Measurements from ENCODE around the gene SLC4A4.

The SLC4A4 gene

GRCh38 chr4:71497078-71497477, 158.3 kb downstream of the SLC4A4 start:
- Histone ChIP-seq H3K4me1 (no peaks in the 10 kb centered on the region), H4K20me1 (no peaks in the 10 kb centered on the region), H3K27ac (no peak overlapping the region), H3K36me3 (no peaks in the 10 kb centered on the region), H3K9ac (no peak overlapping the region), H3K4me3 (no peak overlapping the region), H3K27me3 (no peaks in the 10 kb centered on the region), H3K4me2 (no peak overlapping the region), H3K9me3 (replicated peaks in 1 of 11) (no peaks in the 10 kb centered on the region)
- TF ChIP-seq Cebpa-rat (IDR thresholded peaks at IDR 0.05), result no peak

GRCh38 chr4:71498002-71498401, 159.2 kb downstream of the SLC4A4 start:
- H3K4me1 ChIP-seq, result no peaks in the 10 kb centered on the region
- no peak for TF ChIP-seq Cebpa-rat (IDR thresholded peaks at IDR 0.05)
- no peaks in the 10 kb centered on the region for H3K9me3 ChIP-seq (replicated peaks in 1 of 11)
- H4K20me1 ChIP-seq, result no peaks in the 10 kb centered on the region
- H3K36me3 ChIP-seq, result no peaks in the 10 kb centered on the region
- no peak overlapping the region for H3K4me2 ChIP-seq
- no peak overlapping the region for H3K9ac ChIP-seq
- no peak overlapping the region for H3K4me3 ChIP-seq
- no peaks in the 10 kb centered on the region for H3K27me3 ChIP-seq
- H3K27ac ChIP-seq, result no peak overlapping the region

GRCh38 chr4:71498625-71499024, 159.8 kb downstream of the SLC4A4 start:
- Histone ChIP-seq H3K4me3 (no peak overlapping the region), H3K4me2 (no peak overlapping the region), H3K27ac (no peak overlapping the region), H3K27me3 (no peaks in the 10 kb centered on the region), H3K9me3 (replicated peaks in 1 of 11) (no peaks in the 10 kb centered on the region), H3K36me3 (no peaks in the 10 kb centered on the region), H3K4me1 (no peaks in the 10 kb centered on the region), H3K9ac (no peak overlapping the region), H4K20me1 (no peaks in the 10 kb centered on the region)
- no peak for TF ChIP-seq Cebpa-rat (IDR thresholded peaks at IDR 0.05)

- Histone ChIP-seq H3K27me3 (no peaks in the 10 kb centered on the region), H3K4me2 (no peak overlapping the region), H3K4me1 (no peaks in the 10 kb centered on the region), H3K36me3 (no peaks in the 10 kb centered on the region), H3K4me3 (no peak overlapping the region), H3K9ac (no peak overlapping the region), H3K27ac (no peak overlapping the region), H3K9me3 (replicated peaks in 1 of 11) (peaks cover 0 to 4% (median 0%) of the 10 kb centered on the region in 11 experiments; a peak in 2 of 22 replicates), H4K20me1 (no peaks in the 10 kb centered on the region)
- TF ChIP-seq Cebpa-rat (IDR thresholded peaks at IDR 0.05), result no peak
These were observed 163.2 kb downstream of the SLC4A4 start for GRCh38 chr4:71501992-71502391.

GRCh38 chr4:71518283-71518989, 179.6 kb downstream of the SLC4A4 start:
- Histone ChIP-seq H3K27me3 (no peaks in the 10 kb centered on the region), H3K36me3 (no peaks in the 10 kb centered on the region), H3K9me3 (replicated peaks in 1 of 11) (peaks cover 0 to 5% (median 0%) of the 10 kb centered on the region in 11 experiments; a peak in 4 of 22 replicates), H3K9ac (no peak overlapping the region), H3K4me2 (no peak overlapping the region), H3K4me3 (no peak overlapping the region), H3K4me1 (no peaks in the 10 kb centered on the region), H4K20me1 (no peaks in the 10 kb centered on the region), H3K27ac (no peak overlapping the region)
- TF ChIP-seq Cebpa-rat (IDR thresholded peaks at IDR 0.05), result no peak

GRCh38 chr4:71520308-71520707, 181.5 kb downstream of the SLC4A4 start:
- H3K36me3 ChIP-seq, result no peaks in the 10 kb centered on the region
- H3K9me3 ChIP-seq (replicated peaks in 1 of 11), result peaks cover 0 to 5% (median 0%) of the 10 kb centered on the region in 11 experiments; a peak in 4 of 22 replicates
- no peak overlapping the region for H3K27ac ChIP-seq
- TF ChIP-seq Cebpa-rat (IDR thresholded peaks at IDR 0.05), result no peak
- H3K4me2 ChIP-seq, result no peak overlapping the region
- no peaks in the 10 kb centered on the region for H4K20me1 ChIP-seq
- no peak overlapping the region for H3K9ac ChIP-seq
- no peaks in the 10 kb centered on the region for H3K4me1 ChIP-seq
- H3K27me3 ChIP-seq, result no peaks in the 10 kb centered on the region
- H3K4me3 ChIP-seq, result no peak overlapping the region

- Histone ChIP-seq H3K4me1 (no peaks in the 10 kb centered on the region), H3K27ac (no peak overlapping the region), H3K4me3 (no peak overlapping the region), H3K36me3 (no peaks in the 10 kb centered on the region), H3K27me3 (no peaks in the 10 kb centered on the region), H3K4me2 (no peak overlapping the region), H3K9me3 (replicated peaks in 1 of 11) (peaks cover 0 to 5% (median 0%) of the 10 kb centered on the region in 11 experiments; a peak in 4 of 22 replicates), H4K20me1 (no peaks in the 10 kb centered on the region), H3K9ac (no peak overlapping the region)
- no peak for TF ChIP-seq Cebpa-rat (IDR thresholded peaks at IDR 0.05)
These were observed 182.0 kb downstream of the SLC4A4 start for GRCh38 chr4:71520850-71521249.

- no peaks in the 10 kb centered on the region for H3K36me3 ChIP-seq
- no peak overlapping the region for H3K4me2 ChIP-seq
- no peaks in the 10 kb centered on the region for H3K27me3 ChIP-seq
- H3K9ac ChIP-seq, result no peak overlapping the region
- no peak overlapping the region for H3K4me3 ChIP-seq
- H3K4me1 ChIP-seq, result no peaks in the 10 kb centered on the region
- H3K9me3 ChIP-seq (replicated peaks in 1 of 11), result no peaks in the 10 kb centered on the region
- TF ChIP-seq Cebpa-rat (IDR thresholded peaks at IDR 0.05), result no peak
- H3K27ac ChIP-seq, result no peak overlapping the region
- no peaks in the 10 kb centered on the region for H4K20me1 ChIP-seq
These were observed 185.9 kb downstream of the SLC4A4 start for GRCh38 chr4:71524756-71525155.

- Histone ChIP-seq H3K27ac (no peak overlapping the region), H3K27me3 (no peaks in the 10 kb centered on the region)
- TF ChIP-seq Cebpa-rat (IDR thresholded peaks at IDR 0.05), result no peak
These were observed 188.0 kb downstream of the SLC4A4 start for GRCh38 chr4:71526637-71527406.

GRCh38 chr4:71532407-71532806, 193.6 kb downstream of the SLC4A4 start:
- no peaks in the 10 kb centered on the region for H3K36me3 ChIP-seq
- no peak for TF ChIP-seq Cebpa-rat (IDR thresholded peaks at IDR 0.05)

More at GRCh38 chr4:71526637-71527406, 188.0 kb downstream of the SLC4A4 start:
- Histone ChIP-seq H3K9me3 (replicated peaks in 1 of 11) (no peaks in the 10 kb centered on the region), H3K36me3 (no peaks in the 10 kb centered on the region), H3K9ac (no peak overlapping the region), H3K4me1 (no peaks in the 10 kb centered on the region), H4K20me1 (no peaks in the 10 kb centered on the region), H3K4me2 (no peak overlapping the region), H3K4me3 (no peak overlapping the region)

More at GRCh38 chr4:71532407-71532806, 193.6 kb downstream of the SLC4A4 start:
- no peaks in the 10 kb centered on the region for H3K27me3 ChIP-seq
- no peak overlapping the region for H3K9ac ChIP-seq
- no peak overlapping the region for H3K4me3 ChIP-seq
- H3K4me1 ChIP-seq, result no peaks in the 10 kb centered on the region
- no peak overlapping the region for H3K27ac ChIP-seq
- no peak overlapping the region for H3K4me2 ChIP-seq
- H4K20me1 ChIP-seq, result no peaks in the 10 kb centered on the region
- no peaks in the 10 kb centered on the region for H3K9me3 ChIP-seq (replicated peaks in 1 of 11)

Measured in BLaER1 treated with 17β-estradiol and CSF1 and Interleukin-3, amounts not matched to agents 10 nM and 100 nM (cell line).